SW480 (cell line): Measurements from ENCODE around the gene P4HA1.
"Not testable (repeated sequence)": the region's sequence is repeated elsewhere in the genome, so short reads cannot be mapped to it uniquely, and the experiment has no call there.

Source experiments
- DNase-seq: peaks from one replicate; pipeline ENCODE4 v3.0.0-alpha.2; 2016; ENCODE audit warnings: low spot score

Gene P4HA1

DNA sequence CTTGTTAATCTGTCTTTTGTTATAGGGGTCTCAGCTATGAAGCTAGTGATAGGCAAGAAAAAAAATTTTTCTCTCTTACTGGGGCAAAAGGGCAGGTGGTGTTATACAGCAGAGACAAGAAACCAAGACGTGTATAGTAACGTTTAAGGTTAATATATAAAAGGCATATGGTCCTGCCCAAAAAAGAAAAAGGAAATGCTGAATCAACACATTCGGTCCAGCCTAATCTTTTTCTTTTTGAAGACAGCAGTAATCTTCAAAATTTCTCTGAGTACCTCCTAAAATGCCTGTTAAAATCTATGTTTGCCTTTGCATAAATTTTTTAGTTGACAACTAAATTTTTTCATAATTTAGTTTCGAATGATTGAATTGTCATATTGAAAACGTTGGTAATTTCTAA, 54.5 kb downstream of the P4HA1 start:
- no peak for DNase-seq

DNA sequence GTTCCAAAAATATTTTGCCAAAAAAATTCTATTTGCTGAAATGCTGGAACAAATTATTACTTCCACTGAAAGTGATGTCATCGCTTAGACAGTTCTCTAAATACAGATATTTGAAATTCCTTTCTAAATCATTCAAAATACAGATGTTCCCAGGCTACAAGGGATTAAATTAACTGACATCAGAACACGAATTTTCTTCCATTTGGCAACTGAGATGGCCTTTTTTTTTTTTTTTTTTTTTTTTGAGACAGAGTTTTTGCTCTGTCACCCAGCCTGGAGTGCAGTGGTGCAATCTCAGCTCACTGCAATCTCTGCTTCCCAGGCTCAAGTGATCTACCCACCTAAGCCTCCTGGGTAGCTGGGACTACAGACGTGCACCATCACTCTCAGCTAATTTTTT, 57.0 kb downstream of the P4HA1 start:
- no peak for DNase-seq

GRCh38 chr10:73036285-73036684, 60.4 kb downstream of the P4HA1 start:
- DNase-seq, result not testable (repeated sequence)

- no peak for DNase-seq
These were observed 64.1 kb downstream of the P4HA1 start for GRCh38 chr10:73032536-73032935.

GRCh38 chr10:73026623-73027022, 70.0 kb downstream of the P4HA1 start:
- not testable (repeated sequence) for DNase-seq

DNA sequence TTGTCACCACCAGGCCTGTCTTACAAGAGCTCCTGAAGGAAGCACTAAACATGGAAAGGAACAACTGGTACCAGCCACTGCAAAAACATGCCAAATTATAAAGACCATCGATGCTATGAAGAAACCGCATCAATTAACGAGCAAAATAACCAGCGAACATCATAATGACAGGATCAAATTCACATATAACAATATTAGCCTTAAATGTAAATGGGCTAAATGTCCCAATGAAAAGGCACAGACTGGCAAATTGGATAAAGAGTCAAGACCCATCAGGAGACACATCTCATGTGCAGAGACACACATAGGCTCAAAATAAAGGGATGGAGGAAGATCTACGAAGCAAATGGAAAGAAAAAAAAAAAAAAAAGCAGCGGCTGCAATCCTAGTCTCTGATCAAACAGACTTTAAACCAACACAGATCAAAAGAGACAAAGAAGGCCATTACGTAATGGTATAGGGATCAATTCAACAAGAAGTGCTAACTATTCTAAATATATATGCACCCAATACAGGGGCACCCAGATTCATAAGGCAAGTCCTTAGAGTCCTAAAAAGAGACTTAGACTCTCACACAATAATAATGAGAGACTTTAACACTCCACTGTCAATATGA, 73.1 kb downstream of the P4HA1 start:
- DNase-seq, result not testable (repeated sequence)

DNA sequence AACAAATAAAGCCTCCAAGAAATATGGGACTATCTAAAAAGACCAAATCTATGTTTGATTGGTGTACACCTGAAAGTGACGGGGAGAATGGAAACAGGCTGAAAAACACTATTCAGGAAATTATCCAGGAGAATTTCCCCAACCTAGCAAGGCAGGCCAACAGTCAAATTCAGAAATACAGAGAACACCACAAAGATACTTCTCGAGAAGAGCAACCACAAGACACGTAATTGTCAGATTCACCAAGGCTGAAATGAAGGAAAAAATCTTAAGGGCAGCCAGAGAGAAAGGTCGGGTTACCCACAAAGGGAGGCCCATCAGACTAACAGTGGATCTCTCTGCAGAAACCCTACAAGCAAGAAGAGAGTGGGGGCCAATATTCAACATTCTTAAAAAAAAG, 73.7 kb downstream of the P4HA1 start:
- not testable (repeated sequence) for DNase-seq

DNA sequence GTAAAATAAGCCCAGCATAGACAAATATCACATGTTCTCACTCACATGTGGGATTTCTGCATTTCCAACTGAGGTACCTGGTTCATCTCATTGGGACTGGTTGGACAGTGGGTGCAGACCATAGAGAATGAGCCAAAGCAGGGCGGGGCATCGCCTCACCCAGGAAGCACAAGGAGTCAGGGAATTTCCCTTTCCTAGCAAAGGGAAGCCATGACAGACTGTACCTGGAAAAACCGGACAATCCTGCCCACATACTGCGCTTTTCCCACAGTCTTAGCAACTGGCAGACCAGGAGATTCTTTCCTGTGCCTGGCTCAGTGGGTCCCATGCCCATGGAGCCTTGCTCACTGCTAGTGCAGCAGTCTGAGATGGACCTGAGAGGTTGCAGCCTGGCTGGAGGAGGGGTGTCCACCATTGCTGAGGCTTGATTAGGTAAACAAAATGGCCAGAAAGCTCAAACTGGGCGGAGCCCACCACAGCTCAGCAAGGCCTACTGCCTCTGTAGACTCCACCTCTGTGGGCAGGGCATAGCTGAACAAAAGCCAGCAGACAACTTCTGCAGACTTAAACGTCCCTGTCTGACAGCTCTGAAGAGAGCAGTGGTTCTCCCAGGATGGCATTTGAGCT, 75.0 kb downstream of the P4HA1 start:
- not testable (repeated sequence) for DNase-seq

DNA sequence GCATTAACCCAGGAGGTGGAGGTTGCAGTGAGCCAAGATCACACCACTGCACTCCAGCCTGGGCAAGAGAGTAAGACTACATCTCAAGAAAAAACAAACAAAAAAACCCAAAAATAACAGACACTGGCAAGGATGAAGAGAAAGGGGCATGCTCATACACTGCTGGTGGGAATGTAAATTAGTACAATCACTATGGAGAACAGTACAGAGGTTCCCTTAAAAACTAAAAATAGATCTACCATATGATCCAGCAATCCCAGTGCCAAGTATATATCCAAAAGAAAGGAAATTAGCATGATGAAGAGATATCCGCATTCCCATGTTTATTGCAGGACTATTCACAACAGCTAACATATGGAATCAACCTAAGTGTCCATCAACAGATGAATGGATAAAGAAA, 75.6 kb downstream of the P4HA1 start:
- no peak for DNase-seq

GRCh38 chr10:73019100-73019499, 77.6 kb downstream of the P4HA1 start:
- DNase-seq, result no peak

- no peak for DNase-seq
These were observed 78.0 kb downstream of the P4HA1 start for GRCh38 chr10:73018632-73019031.

DNA sequence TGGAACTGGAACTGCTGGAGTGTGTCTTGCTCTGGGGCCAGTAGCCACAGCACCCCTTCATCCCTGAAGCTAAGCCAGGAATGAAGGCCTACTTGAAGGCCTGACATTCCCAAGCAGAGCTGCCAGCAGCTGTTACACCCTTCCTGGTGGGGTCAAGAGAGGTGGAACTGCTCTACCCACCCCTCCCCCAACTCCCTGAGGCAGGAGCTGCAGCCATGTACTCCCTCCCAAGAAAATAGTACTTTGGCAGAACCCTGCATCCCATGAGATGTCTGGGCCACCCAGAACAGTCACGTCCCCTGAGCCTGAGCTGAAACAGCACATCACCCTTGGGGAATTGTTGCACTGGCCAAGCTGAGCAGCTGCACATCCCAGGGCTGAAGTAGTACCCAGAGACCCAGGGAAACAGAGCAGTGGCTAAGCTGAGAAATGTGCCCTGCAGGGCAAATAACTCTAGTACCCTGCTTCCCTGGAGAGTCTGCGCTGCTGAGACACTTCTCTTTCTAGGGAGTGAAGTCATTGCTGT, 78.6 kb downstream of the P4HA1 start:
- DNase-seq, result no peak

- no peak for DNase-seq
These were observed 80.9 kb downstream of the P4HA1 start for GRCh38 chr10:73015779-73016178.

- DNase-seq, result no peak
These were observed 92.8 kb downstream of the P4HA1 start for GRCh38 chr10:73003822-73004221.

- no peak for DNase-seq
These were observed 95.7 kb downstream of the P4HA1 start for GRCh38 chr10:73000973-73001372.

DNA sequence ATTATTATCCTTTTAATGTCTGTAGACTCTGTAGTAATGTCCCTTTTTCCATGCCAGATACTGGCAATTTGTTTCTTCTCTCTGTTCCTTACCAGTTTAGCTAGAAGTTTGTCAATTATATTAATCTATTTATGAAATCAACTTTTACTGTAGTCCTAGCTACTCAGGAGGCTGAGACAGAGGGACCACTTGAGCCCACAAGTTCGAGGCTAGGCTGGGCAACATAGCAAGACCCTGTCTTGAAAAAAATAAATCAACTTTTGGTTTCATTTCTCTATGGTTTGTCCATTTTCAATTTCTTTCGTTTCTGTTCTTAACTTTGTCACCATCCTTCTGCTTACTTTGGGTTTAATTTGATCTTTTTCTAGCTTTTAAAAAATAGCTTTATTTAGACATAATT, 99.6 kb downstream of the P4HA1 start:
- no peak for DNase-seq

GRCh38 chr10:72995459-72995858, 101.2 kb downstream of the P4HA1 start:
- not testable (repeated sequence) for DNase-seq

DNA sequence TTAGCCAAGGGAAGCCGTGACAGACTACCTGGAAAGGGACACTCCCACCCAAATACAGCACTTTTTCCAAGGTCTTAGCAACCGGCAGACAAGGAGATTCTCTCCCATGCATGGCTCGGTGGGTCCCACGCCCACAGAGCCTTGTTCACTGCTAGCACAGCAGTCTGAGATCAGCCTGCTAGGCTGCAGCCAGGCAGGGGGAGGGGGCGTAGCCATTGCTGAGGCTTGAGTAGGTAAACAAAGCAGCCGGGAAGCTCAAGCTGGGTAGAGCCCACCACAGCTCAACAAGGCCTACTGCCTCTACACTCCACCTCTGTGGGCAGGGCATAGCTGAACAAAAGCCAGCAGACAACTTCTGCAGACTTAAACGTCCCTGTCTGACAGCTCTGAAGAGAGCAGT, 106.9 kb downstream of the P4HA1 start:
- DNase-seq, result not testable (repeated sequence)

DNA sequence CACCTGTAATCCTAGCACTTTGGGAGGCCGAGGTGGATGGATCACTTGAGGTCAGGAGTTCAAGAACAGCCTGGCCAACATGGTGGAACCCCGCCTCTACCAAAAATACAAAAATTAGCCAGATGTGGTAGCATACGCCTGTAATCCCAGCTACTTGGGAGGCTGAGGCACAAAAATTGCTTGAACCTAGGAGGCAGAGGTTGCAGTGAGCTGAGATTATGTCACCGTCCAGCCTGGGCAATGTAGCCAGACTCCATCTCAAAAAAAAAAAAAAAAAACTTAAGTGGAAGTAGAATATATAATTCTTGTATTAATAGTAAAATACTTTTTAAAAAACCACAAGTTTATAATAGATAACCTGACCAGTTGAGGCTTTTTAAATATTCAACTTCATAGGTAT, 112.0 kb downstream of the P4HA1 start:
- DNase-seq, result not testable (repeated sequence)

DNA sequence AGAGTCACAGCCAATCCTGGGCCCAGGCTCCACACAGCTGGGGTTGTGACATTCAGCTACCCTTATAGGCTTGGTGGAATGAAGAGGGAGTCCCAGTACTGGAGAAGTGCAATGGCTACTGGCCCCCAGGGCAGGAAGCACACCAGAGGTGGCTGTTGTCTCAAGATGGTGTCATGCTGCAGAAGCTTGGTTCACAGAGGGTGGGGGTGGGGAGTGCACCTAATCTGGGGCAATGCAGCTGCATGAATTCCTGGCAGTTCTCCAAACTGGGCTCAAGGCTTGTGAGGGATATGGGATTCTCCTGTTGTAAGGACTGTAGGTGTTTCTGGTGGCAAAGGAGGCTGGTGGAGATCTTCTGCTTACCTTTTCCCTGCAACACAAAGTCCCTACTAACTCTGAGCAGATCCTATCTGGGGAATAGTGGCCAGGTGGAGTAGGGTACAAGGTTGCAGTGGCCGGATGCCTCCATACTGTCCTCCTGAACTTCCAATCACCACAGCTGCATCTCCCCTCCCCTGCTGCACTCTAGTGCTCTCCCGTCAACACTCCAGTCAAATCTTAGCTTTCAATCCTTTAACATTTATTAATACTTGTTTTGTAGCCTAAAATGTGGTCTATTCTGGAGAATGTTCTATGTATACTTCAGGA, 114.7 kb downstream of the P4HA1 start:
- DNase-seq, result no peak

GRCh38 chr10:72981028-72981881, 115.4 kb downstream of the P4HA1 start:
- no peak for DNase-seq

GRCh38 chr10:72980348-72980747, 116.3 kb downstream of the P4HA1 start:
- DNase-seq, result no peak
